IMR-90 (cell line): ENCODE measurements around the gene DENND1B. TPM values are rescaled to one million over a fixed set of nuclear protein-coding genes. Genes with fewer than 3 reads are reported as not detected.

ENCODE experiments used
- ATAC-seq: fragments of 200-7000 bp; cut with Tn5 transposase; 2 replicates; pipeline ENCODE4 v1.9.1; 2020; ENCODE audit warnings: low read depth, mild to moderate bottlenecking, moderate library complexity
- BruUV-seq: library from RNA; stranded (reverse); fragments of 400-500 nt; replicated peaks from 2 replicates; lab custom pipeline; 2021; lab: Mats Ljungman, UMichigan
- CTCF ChIA-PET: fragments of 300-600 bp; formaldehyde crosslinking; extraction: SDS; loops from one replicate; lab custom pipeline; 2021; ENCODE audit warnings: antibody characterized with exemption; lab: Yijun Ruan, JAX
- POLR2A ChIA-PET: fragments of 300-600 bp; sonication (Branson Sonifier 250); formaldehyde crosslinking; loops from one replicate; lab custom pipeline; 2022; ENCODE audit warnings: antibody characterized with exemption; ENCODE audit not compliant: unreplicated experiment; lab: Charles Lee
- DNase-seq: peaks from one replicate; pipeline ENCODE4 v3.0.0; 2013
- H2AFZ ChIP-seq: replicated peaks from 2 replicates; pipeline ENCODE3; 2013; ENCODE audit warnings: low read length, mild to moderate bottlenecking; ENCODE audit not compliant: poor library complexity
- H2AK5ac ChIP-seq: 2 replicates; pipeline ENCODE4 v1.6.1; 2013; ENCODE audit warnings: low read depth, low read length, inconsistent platforms
- H2AK9ac ChIP-seq: replicated peaks from 2 replicates; pipeline ENCODE3; 2013; ENCODE audit warnings: mild to moderate bottlenecking, low read depth, low read length, moderate library complexity; ENCODE audit not compliant: poor library complexity
- H2BK120ac ChIP-seq: 2 replicates; pipeline ENCODE4 v1.6.1; 2013; ENCODE audit warnings: low read depth, low read length, inconsistent platforms
- H2BK15ac ChIP-seq: 3 replicates; pipeline ENCODE4 v1.6.1; 2013; ENCODE audit warnings: low read depth, low read length, inconsistent platforms
- H2BK20ac ChIP-seq: 2 replicates; pipeline ENCODE4 v1.6.1; 2013; ENCODE audit warnings: low read depth, mild to moderate bottlenecking, inconsistent platforms, low read length, moderate library complexity
- H2BK5ac ChIP-seq: 2 replicates; pipeline ENCODE4 v1.6.1; 2013; ENCODE audit warnings: mild to moderate bottlenecking, low read depth, low read length, inconsistent platforms; ENCODE audit not compliant: poor library complexity, severe bottlenecking
- H3K14ac ChIP-seq: replicated peaks from 2 replicates; pipeline ENCODE4 v1.6.1; 2013; ENCODE audit warnings: low read depth, low read length, inconsistent platforms
- H3K18ac ChIP-seq: 2 replicates; pipeline ENCODE4 v1.6.1; 2013; ENCODE audit warnings: low read depth, low read length, control low read depth
- H3K23ac ChIP-seq: 2 replicates; pipeline ENCODE4 v1.6.1; 2013; ENCODE audit warnings: low read depth, low read length, inconsistent platforms
- H3K27ac ChIP-seq: 2 replicates; pipeline ENCODE4 v1.5.1; 2013; ENCODE audit warnings: mild to moderate bottlenecking, control low read depth, low read length; ENCODE audit not compliant: insufficient read depth
- H3K27me3 ChIP-seq: 2 replicates; pipeline ENCODE4 v1.6.1; 2013; ENCODE audit warnings: low read length; ENCODE audit not compliant: control insufficient read depth, insufficient read depth
- H3K36me3 ChIP-seq: 2 replicates; pipeline ENCODE4 v1.6.1; 2013; ENCODE audit warnings: low read length, mixed read lengths; ENCODE audit not compliant: control insufficient read depth, insufficient read depth
- H3K4ac ChIP-seq: 2 replicates; pipeline ENCODE4 v1.6.1; 2013; ENCODE audit warnings: low read depth, low read length, inconsistent platforms
- H3K4me1 ChIP-seq: 2 replicates; pipeline ENCODE4 v1.6.1; 2013; ENCODE audit warnings: low read length, mixed read lengths; ENCODE audit not compliant: control insufficient read depth, insufficient read depth
- H3K4me2 ChIP-seq: 2 replicates; pipeline ENCODE4 v1.6.1; 2013; ENCODE audit warnings: low read depth, mild to moderate bottlenecking, control low read depth, low read length, moderate library complexity
- H3K4me3 ChIP-seq: 2 replicates; pipeline ENCODE4 v1.5.1; 2013; ENCODE audit warnings: low read depth, mild to moderate bottlenecking, control low read depth, low read length, moderate library complexity; ENCODE audit not compliant: insufficient read depth
- H3K56ac ChIP-seq: 2 replicates; pipeline ENCODE4 v1.6.1; 2013; ENCODE audit warnings: low read length, inconsistent platforms; ENCODE audit not compliant: insufficient read depth; ENCODE audit errors: extremely low read depth
- H3K79me1 ChIP-seq, 2 experiments: 2 replicates each; pipeline ENCODE4 v1.6.1; 2013; ENCODE audit warnings: low read length in 2 of 2, inconsistent platforms in 1 of 2, low read depth in 1 of 2
- H3K9ac ChIP-seq: 2 replicates; pipeline ENCODE4 v1.6.1; 2013; ENCODE audit warnings: low read depth, low read length, control low read depth
- H3K9me1 ChIP-seq: 2 replicates; pipeline ENCODE4 v1.6.1; 2013; ENCODE audit warnings: low read length, inconsistent platforms; ENCODE audit not compliant: insufficient read depth
- H3K9me3 ChIP-seq: 2 replicates; pipeline ENCODE4 v1.6.1; 2013; ENCODE audit warnings: low read length; ENCODE audit not compliant: control insufficient read depth, insufficient read depth
- H4K20me1 ChIP-seq: 2 replicates; pipeline ENCODE4 v1.6.1; 2013; ENCODE audit warnings: low read length, inconsistent platforms; ENCODE audit not compliant: insufficient read depth
- H4K5ac ChIP-seq: 2 replicates; pipeline ENCODE4 v1.6.1; 2013; ENCODE audit warnings: mild to moderate bottlenecking, low read depth, low read length, control low read depth
- H4K8ac ChIP-seq, 2 experiments: 2 replicates each; pipeline ENCODE4 v1.6.1; 2013; ENCODE audit warnings: low read depth in 2 of 2, low read length in 2 of 2, control low read depth in 1 of 2, inconsistent platforms in 1 of 2
- H4K91ac ChIP-seq: 2 replicates; pipeline ENCODE4 v1.6.1; 2013; ENCODE audit warnings: low read depth, low read length, inconsistent platforms; ENCODE audit not compliant: insufficient read depth
- MAFK ChIP-seq: IDR thresholded peaks from 2 replicates; pipeline ENCODE4 v1.6.1; 2012; ENCODE audit warnings: low read depth, low read length, improper control_type of control experiment
- NFE2L2 ChIP-seq: fragments of 150-350 bp; IDR thresholded peaks from 2 replicates; pipeline ENCODE4 v1.6.1; 2016; ENCODE audit warnings: low read depth, mild to moderate bottlenecking, low read length
- WGBS, 2 experiments: methylation state at CpG; one replicate each; pipeline versions ENCODE4 v1.1.5 to v1.1.7; 2013; ENCODE audit warnings: missing lambda C conversion rate in 2 of 2; ENCODE audit not compliant: insufficient read length in 1 of 2; ENCODE audit errors: extremely low coverage in 2 of 2; 5-methylcytosine and 5-hydroxymethylcytosine counted together
- dilution Hi-C: fragments of 300-500 bp; cut with HindIII; formaldehyde crosslinking; loops from one replicate; pipeline ENCODE4 v1.14.3; 2018; ENCODE audit warnings: low sequenced_read_pairs; ENCODE audit not compliant: unreplicated experiment
- in situ Hi-C: fragments of 300-500 bp; cut with MboI; formaldehyde crosslinking; loops from 3 replicates; pipeline ENCODE4 v1.14.3; 2019; ENCODE audit warnings: low sequenced_read_pairs, inconsistent platforms, mixed read lengths
- intact Hi-C: fragments of 100-400 bp; cut with micrococcal nuclease; formaldehyde crosslinking; loops from 2 replicates; pipeline ENCODE4 v1.10.0; 2022
- microRNA-seq, 2 experiments: library from miRNA; stranded (forward) in 1 of 2; unstranded in 1 of 2; fragments of 10-50 nt in 1 of 2; fragments of <30 nt in 1 of 2; gene quantifications in 1 of 2; microRNA quantifications in 1 of 2; one replicate each; pipeline versions ENCODE3 to v1.1.0; 2013 to 2020; ENCODE audit not compliant: insufficient read depth in 1 of 2, insufficient read length in 1 of 2, unreplicated experiment in 1 of 2
- polyA plus RNA-seq, 3 experiments: library from polyadenylated mRNA; depleted of rRNA; stranded (reverse); fragments of >200 nt; gene quantifications; 2 replicates each; pipeline ENCODE4 v1.2.3, GENCODE V29; 2012; ENCODE audit warnings: low replicate concordance in 1 of 3
- small RNA-seq, 5 experiments: library from RNA; depleted of rRNA; stranded (forward); fragments of <200 nt; gene quantifications; one replicate each; pipeline ENCODE3, GENCODE V24; 2012
- total RNA-seq: library from RNA; depleted of rRNA; stranded (reverse); fragments of >200 nt; gene quantifications from 2 replicates; pipeline ENCODE4 v1.2.3, GENCODE V29; 2012; rRNA removed

Gene DENND1B
- total and polyA plus RNA-seq, 2 of the 4 experiments (the other 2 are of a cell fraction) = 4.0 to 24.2 TPM

DNA sequence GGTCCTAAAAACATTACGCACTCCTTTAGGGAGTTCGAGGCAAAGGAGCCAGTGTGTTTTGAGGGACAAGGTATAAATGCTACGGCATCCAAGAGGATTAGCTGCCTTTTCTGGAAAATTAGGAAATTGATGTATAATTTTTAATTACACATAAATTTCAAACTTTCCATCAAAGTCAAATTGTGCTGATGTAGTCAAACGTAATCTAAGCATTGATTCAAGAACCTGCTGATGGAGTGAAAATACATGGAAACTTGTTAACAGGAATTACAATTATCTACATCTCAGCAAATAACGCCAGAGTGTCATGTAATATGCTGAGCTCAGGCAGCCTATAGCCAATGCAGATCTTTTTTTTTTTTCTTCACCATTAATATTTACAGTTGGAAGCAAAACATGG lies 312.7 kb downstream of the DENND1B start:
- no peaks in the 10 kb centered on the region for H4K20me1 ChIP-seq
- no peak overlapping the region for H4K5ac ChIP-seq
- BruUV-seq = no TSS peak
- H2BK15ac ChIP-seq = no peak overlapping the region
- no peak overlapping the region for H4K91ac ChIP-seq
- no peak overlapping the region for H3K56ac ChIP-seq
- H3K36me3 ChIP-seq = no peaks in the 10 kb centered on the region
- no CpG with 5 or more reads among the region's 5 CpGs for WGBS, 2 experiments
- peaks cover 1% of the 10 kb centered on the region; the same call in 1 of the 2 replicates for H3K27me3 ChIP-seq
- no peak overlapping the region for H3K18ac ChIP-seq
- no peak overlapping the region for H2BK120ac ChIP-seq
- H3K4me2 ChIP-seq = no peak overlapping the region
- POLR2A ChIA-PET = no interaction called here
- no peak overlapping the region for H3K23ac ChIP-seq
- H3K79me1 ChIP-seq = no peaks in the 10 kb centered on the region
- no peak overlapping the region for H3K4me3 ChIP-seq
- dilution Hi-C loops = no loop called here
- DNase-seq (no peak), ATAC-seq (no peak)
- no peaks in the 10 kb centered on the region for H3K4me1 ChIP-seq
- no peak overlapping the region for H2BK5ac ChIP-seq
- no peak overlapping the region for H3K14ac ChIP-seq
- H3K4ac ChIP-seq = no peak overlapping the region
- no peak overlapping the region for H2AFZ ChIP-seq
- H3K9me3 ChIP-seq = no peaks in the 10 kb centered on the region
- no peak overlapping the region for H2BK20ac ChIP-seq
- H4K8ac ChIP-seq = no peak overlapping the region
- no peak overlapping the region for H3K9ac ChIP-seq
- in situ Hi-C loops = no loop called here
- TF ChIP-seq MAFK = peak; percentile 72
- no peak for TF ChIP-seq NFE2L2
- H3K9me1 ChIP-seq = no peaks in the 10 kb centered on the region
- H3K27ac ChIP-seq = no peak overlapping the region
- H2AK9ac ChIP-seq = no peak overlapping the region
- H2AK5ac ChIP-seq = no peak overlapping the region
- intact Hi-C loops = no loop called here
- CTCF ChIA-PET = no interaction called here

Small RNAs within 50 kb of the gene (microRNA-seq; reads per million reads assigned to microRNA genes)
- gene RF00019 (ENCODE audit: insufficient read depth, insufficient read length) = not detected

Small RNAs within 50 kb of the gene (small RNA-seq; reads per million reads assigned to genes)
- gene RF00019 = 0 reads per million in 5 experiments

Other genes with a start within 250 kb of the DENND1B start
- gene C1orf53, start 127.2 kb upstream of the DENND1B start, total RNA-seq = 4.2 and 4.8 TPM in 2 replicates
- 7.0 and 8.0 TPM in 2 replicates for gene C1orf53, start 127.2 kb upstream of the DENND1B start, polyA plus RNA-seq (2012; rRNA removed)
- gene LHX9, start 141.9 kb upstream of the DENND1B start, total RNA-seq = under 0.01 and 0.18 TPM in 2 replicates
- 0.06 and 0.26 TPM in 2 replicates for gene LHX9, start 141.9 kb upstream of the DENND1B start, polyA plus RNA-seq (2012; rRNA removed)